Measurements from ENCODE around the gene VSTM2L. TPM values are rescaled to one million over a fixed set of nuclear protein-coding genes. Genes with fewer than 3 reads are reported as not detected.
"Not testable (repeated sequence)": the region's sequence is repeated elsewhere in the genome, so short reads cannot be mapped to it uniquely, and the experiment has no call there.

VSTM2L gene
- polyA plus RNA-seq, 3 donors, result 0.82 to 3.3 (median 1.9) TPM

DNA sequence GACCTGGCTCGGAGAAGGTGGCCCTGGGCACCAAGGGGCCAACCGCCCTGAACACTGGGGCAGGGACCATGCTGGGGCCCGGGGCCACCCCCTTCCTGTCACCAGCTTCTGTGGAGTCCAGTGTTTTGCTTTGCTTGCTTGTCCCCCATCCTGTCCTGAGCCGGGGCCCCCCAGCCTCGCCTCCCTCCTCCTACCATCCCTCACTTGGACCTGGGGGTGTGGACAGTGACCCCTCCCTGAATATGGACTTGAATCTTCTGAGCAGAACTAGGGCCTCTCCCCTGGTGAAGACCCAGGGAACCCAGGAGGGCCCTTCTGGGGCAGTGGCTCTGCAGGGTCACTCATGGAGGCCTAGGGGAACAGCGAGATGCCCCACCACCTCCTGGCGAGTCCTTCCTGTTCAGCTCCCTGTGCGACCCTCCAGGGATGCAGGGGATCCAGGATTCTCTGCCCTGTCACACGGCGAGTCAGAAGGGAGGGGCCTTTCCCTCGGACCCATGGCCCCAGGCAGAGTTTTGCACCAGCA is 41.6 kb downstream of the VSTM2L start:
- DNase-seq (ENCODE audit: extremely low read depth in 1 of 11, low read depth in 9 of 11, low spot score in 4 of 11), result no peak

DNA sequence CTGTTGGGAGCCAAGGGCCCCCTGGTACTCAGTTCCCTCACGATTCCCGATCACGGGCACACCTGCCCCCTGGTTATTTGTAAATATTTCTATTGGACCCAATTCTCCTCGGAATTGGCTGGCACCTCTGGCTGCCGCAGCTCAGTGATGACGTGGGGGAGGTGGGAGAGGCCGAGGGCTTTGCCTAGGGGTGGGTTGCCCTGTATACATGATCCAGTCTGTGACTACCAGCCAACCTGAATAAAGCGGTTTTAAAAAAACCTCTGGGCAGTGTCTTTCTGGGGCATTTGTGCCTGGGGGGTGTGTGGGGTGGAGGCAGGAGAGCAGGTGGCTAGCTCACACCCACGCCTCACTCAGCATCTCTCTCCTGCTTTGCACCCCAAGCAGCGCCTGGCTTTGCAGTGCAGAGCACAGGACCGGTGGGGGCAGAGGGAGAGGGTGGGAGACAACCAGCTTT is 42.2 kb downstream of the VSTM2L start:
- no peak for DNase-seq (ENCODE audit: extremely low read depth in 1 of 11, low read depth in 9 of 11, low spot score in 4 of 11)

DNA sequence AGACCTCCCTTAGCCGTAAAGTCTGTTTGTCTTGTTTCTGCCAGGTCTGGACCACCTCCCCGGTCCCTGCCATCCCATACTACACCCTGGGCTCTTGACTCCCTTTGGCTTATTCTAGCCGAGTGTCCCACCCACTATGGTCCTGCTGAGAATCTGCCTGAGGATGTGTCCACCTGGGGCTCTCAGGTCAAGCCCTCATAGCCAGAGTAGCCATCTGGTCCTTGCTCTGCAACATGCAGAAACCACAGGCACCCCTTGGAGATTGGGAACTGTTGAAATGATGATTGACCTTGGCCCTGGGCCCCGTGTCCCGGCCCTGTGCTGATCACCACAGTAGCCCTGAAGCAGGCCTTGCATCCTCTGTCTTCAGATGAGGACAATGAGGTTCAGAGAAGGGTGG is 44.0 kb downstream of the VSTM2L start:
- no peak for DNase-seq (ENCODE audit: extremely low read depth in 1 of 11, low read depth in 9 of 11, low spot score in 4 of 11)

DNA sequence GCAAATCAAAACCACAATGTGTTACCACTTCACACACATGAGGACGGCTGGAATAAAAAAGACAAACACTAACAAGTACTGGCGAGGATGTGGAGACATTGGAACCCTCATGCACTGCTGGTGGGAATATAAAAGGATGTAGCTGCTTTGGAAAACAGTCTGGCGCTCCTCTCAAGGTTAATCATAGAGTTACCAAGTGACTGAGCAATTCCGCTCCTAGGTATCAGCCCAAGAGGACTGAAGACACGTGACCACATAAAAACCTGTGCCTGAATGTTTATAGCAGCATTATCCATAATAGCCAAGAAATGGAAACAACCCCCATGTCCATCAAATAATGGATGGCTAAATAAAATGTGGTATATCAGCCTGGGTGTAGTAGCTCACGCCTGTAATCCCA is 45.0 kb downstream of the VSTM2L start:
- no peak for DNase-seq (ENCODE audit: extremely low read depth in 1 of 11, low read depth in 9 of 11, low spot score in 4 of 11)

DNA sequence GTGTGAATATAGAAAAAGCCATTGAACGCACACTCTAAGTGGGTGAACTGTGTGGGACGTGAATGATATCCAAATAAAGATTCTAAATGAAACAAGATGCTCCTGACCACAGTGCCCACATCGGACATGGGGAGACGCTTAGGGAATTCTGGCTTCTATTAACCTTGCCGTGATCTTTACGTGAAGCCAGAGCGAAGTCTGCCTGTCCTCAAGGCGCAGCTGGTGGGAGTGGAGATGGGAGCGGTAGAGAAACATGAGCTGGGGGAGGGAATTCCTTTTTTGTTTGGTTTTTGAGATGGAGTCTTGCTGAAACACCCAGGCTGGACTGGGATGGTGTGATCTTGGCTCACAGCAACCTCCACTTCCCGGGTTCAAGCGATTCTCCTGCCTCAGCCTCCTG is 46.0 kb downstream of the VSTM2L start:
- DNase-seq (ENCODE audit: extremely low read depth in 1 of 11, low read depth in 9 of 11, low spot score in 4 of 11), result no peak

DNA sequence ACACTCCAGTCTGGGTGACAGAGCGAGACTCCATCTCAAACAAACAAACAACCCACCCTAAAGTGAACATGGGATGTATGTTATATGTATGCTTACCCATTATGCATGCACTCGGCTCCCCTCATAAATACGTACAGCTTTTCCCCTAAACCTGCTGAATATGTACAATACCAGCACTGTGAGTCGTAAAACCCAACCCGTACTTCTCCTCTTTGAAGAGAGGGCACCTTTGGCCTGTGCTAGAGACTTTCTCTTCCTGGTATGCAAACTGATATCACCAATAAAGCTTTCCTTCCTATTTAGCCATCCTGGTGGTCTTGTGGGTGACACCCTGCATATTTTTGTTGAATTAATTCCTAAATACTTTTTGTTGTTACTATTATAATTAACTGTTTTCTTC is 51.3 kb downstream of the VSTM2L start:
- DNase-seq (ENCODE audit: extremely low read depth in 1 of 11, low read depth in 9 of 11, low spot score in 4 of 11), result no peak

DNA sequence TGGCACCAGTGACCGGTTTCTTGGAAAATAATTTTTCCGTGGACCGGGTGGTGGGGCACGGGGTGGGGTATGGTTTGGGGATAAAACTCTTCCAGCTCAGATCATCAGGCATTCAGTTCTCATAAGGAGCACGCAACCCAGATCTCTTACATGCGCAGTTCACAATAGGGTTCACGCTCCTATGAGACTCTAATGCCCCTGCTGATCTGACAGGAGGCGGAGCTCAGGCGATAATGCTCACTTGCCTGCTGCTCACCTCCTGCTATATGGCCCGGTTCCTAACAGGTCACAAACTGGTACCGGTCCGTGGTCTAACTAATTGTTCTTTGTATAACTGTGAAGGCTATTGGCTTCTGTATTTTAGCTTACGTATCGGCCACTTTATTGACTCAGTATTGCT is 51.7 kb downstream of the VSTM2L start:
- DNase-seq (ENCODE audit: extremely low read depth in 1 of 11, low read depth in 9 of 11, low spot score in 4 of 11), result no peak

DNA sequence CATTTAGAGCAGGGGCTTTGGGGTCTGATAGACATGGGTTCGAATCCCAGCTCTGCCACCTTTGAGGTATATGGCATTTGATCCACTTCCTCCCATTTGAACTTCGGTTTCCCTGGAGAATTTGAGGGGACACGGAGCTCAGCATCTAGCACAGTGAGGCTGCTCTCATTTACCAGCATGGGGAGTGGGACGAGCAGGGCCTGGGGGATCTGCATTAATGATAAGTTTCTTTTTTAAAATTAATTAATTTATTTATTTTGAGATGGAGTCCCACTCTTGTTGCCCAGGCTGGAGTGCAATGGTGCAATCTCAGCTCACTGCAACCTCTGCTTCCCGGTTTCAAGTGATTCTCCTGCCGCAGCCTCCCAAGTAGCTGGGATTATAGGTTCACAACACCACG is 52.6 kb downstream of the VSTM2L start:
- DNase-seq (ENCODE audit: extremely low read depth in 1 of 11, low read depth in 9 of 11, low spot score in 4 of 11), result no peak

DNA sequence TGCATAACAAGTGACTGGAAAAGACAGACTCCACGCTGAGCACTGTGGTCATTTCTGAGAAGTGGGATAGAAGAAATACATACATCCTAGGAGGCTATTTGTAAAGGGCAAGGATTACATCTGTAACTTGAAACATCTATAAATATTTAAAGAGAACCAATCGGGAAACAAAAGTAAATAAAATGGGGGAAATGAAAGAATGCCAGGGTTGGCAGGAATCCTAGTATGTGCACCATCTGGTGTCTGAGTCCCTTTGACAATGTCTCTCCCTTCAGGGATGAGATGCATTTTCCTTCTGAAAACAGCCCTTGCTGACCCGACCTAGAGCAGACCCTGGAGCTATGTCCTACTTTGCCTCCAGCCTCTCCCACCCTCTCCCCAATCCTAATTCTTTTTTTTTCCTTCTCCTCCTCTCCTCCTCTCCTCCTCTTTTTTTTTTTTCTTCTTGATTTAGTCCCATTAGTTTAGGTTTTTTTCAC is 53.2 kb downstream of the VSTM2L start:
- no peak for DNase-seq (ENCODE audit: extremely low read depth in 1 of 11, low read depth in 9 of 11, low spot score in 4 of 11)

DNA sequence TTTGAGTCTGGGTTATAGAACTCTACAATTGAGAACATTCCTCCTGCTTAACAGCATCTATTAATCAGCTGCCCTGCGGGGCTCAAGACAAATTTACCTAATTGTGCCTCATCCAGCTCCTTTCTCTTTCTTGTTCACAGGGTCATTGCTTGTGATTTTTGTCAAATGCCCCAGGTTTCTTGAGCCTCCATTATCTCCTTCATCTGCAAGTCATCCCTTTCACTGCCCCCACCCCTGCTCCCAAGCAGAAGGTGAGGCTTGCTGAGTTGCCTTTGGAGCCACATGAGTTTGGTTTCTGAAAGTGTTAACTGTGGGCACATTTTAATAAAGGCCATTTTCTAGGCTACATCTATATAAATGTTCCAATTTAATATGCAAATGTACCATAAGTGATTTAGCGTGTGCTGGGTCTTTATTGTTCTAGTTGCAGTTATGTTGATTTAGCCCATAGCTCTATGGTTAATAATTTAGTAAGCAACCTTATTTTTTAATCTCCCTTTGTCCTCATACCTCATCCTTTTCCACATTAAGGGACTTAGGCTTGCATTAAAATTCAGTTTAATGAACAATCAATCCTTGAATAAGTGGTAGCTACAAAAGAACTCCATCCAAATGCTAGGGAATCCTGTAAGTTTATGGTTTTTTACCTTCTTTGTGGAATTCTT is 56.1 kb downstream of the VSTM2L start:
- DNase-seq (ENCODE audit: extremely low read depth in 1 of 11, low read depth in 9 of 11, low spot score in 4 of 11), result no peak

DNA sequence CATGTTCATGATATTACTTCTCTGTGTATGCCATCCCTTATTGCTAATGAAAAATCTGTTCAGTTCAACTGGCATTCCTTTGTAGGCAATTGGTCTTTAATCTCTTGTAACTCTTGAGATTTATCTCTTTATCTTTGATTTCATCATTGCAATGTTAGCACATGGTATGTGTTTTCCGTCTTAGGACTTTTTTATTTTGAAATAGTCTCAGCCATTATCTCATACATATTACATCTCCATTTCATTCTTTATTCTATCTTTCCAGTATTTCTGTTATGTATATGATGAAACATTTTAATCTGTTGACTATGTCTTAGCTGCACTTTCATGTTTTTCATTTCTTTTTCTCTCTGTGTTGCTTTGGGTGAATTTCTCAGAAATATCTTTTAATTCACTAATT is 58.1 kb downstream of the VSTM2L start:
- no peak for DNase-seq (ENCODE audit: extremely low read depth in 1 of 11, low read depth in 9 of 11, low spot score in 4 of 11)

DNA sequence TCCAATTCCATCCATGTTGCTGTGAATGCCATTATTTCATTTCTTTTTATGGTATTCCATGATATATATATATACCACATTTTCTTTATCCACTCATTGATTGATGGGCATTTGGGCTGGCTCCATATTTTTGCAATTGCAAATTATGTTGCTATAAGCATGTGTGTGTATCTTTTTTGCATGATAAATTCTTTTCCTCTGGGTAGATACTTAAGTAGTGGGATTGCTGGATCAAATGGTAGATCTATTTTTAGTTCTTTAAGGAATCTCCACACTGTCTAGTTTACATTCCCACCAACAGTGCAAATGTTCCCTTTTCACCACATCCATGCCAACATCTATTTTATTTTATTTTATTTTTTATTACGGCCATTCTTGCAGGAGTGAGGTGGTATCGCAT is 60.6 kb downstream of the VSTM2L start:
- DNase-seq (ENCODE audit: extremely low read depth in 1 of 11, low read depth in 9 of 11, low spot score in 4 of 11), result not testable (repeated sequence)

DNA sequence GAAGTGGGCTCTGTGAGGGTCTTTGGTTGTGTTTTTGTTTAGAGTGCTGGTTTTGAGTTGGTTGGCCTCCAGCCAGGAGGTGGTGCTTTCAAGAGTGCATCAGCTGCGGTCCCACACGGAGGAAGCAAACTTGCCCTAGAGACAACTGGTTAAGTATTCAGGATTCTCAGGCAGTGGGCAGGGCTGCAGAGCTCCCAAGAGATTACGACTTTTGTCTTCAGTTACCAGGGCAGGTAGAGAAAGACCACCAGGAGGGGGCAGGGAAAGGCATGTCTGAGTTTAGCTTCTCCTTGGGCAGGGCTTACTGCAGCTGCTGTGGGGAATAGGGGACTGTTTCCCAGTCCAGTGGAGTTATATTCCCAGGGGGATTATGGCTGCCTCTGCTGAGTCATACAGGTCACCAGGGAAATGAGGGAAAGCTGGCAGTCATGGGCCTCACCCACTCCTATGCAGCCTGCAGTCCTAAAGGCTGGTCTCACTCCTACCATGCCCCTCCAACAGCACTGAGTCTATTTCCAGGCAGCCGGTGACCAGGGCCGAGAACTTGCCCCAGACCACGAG is 66.0 kb downstream of the VSTM2L start:
- no peak for DNase-seq (ENCODE audit: extremely low read depth in 1 of 11, low read depth in 9 of 11, low spot score in 4 of 11)

DNA sequence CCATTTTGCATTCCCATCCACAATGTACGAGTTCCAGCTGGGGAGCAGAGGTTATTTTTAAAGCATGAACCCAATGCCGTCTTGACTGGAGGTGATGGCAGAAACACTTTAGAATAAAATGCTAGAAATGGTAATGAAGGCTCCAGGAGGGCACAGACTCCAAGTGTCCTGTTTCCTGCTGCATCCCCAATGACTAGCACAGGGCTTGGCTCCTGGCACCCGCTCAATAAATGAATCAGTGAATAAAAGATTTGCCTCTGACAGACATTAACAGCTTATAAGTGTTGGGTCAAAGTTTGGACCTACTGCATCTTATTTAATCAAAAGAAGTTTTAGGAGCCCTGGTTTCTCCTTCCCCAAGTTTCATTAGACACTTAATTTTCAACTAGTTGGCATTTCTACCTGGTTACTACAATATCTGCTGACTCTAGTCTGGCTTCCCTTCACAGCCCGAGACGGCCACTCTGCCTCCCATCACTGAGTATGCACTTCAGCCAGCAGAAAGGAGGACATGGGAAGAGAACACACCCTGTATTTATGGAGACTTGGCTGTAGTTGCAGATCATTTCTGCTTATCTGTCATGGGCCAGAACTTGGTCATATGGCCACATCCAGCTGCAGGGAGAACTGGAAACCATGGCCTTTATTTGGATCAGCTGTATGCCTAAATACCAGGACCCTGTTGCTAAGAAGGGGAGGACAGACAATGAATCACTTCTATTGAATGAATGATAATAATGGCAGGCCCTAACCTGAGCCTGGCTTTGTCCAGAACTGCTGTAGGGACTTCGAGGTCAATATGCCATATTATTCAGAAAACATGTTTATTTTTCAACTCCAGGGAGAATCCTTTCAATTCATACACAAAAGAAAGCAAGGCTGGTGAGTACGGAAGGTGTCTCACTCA is 67.3 kb downstream of the VSTM2L start:
- DNase-seq (ENCODE audit: extremely low read depth in 1 of 11, low read depth in 9 of 11, low spot score in 4 of 11), result no peak

DNA sequence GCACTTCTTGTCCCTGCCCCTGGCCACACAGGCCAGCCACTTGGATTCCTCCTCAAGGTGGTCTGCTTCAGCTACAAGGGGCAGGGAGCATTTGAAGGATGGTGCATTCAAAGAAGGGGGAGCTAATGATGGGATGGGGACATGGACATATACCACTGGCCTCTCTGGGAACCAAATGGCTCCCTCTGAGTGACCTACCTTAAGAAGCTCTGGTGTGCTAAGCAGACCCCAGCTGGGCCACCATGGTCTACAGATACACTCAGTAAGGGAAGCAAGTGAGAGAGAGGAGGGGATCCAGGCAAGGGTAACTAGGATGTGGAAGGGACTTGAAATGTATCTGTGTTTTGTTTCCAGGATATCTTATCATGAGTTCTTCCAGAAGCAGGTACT is 67.9 kb downstream of the VSTM2L start:
- no peak for DNase-seq (ENCODE audit: extremely low read depth in 1 of 11, low read depth in 9 of 11, low spot score in 4 of 11)

DNA sequence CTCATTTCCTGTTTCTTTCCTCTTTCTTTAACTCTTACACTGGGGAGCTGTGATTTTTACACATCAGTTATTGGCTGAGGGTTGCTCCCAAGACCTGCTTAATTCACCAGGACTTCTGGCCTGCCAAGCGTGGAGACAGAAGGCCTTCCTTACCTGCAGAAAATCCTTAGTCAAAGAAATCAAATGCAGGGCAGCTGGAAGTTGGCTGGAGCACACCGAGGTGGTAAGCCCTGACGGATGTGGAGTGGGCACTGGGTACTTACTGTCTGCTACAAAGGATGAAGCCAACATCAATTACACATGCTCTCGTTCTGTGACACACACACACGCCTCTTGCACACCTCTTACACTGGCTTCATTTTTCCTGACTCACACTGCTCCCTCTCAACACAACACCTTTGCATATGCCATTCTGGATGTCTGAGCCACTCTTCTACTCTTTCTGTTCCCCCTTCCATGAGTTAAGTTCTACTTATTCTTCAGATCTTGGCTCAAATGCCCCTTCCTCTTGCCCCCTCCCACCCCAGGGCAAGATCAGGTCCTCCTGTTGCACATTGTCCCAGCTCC is 68.7 kb downstream of the VSTM2L start:
- no peak for DNase-seq (ENCODE audit: extremely low read depth in 1 of 11, low read depth in 9 of 11, low spot score in 4 of 11)

DNA sequence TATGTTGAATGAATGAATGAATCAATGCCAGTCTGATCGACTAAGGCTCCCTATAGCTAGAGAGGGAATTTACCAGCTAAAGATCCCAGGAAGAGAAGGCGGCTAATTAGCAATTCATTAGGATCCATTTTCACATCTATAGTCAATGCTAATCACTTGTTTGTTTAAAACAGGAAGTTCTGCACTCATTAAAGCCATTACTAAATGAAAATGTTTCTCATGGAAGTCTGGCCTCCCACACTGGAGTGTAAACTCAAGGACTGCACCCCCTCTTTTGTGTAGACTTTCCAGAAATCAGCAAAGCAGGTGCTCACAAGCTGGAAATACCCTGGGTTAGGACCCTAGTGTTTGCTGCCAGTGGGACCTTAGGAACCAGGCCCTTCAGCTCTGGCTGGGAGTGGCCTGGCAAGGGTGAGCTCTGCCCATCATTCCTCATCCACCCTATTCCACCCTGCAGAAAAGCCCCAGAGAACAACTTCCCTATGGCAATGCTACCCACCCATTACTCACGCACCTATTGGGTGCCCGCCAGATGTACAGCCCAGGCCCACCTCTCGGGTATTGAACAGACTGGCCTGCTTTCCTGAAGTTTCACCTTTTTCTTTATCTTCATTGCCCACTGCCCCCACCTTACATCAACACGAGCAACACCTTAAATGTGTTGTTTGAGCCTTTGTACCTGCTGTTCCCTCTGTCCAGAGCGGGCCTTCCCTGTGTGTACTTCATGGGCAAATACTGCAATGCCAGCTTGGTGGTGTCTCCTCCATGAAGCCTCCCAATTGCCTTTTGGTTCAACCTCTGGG is 69.5 kb downstream of the VSTM2L start:
- no peak for DNase-seq (ENCODE audit: extremely low read depth in 1 of 11, low read depth in 9 of 11, low spot score in 4 of 11)

DNA sequence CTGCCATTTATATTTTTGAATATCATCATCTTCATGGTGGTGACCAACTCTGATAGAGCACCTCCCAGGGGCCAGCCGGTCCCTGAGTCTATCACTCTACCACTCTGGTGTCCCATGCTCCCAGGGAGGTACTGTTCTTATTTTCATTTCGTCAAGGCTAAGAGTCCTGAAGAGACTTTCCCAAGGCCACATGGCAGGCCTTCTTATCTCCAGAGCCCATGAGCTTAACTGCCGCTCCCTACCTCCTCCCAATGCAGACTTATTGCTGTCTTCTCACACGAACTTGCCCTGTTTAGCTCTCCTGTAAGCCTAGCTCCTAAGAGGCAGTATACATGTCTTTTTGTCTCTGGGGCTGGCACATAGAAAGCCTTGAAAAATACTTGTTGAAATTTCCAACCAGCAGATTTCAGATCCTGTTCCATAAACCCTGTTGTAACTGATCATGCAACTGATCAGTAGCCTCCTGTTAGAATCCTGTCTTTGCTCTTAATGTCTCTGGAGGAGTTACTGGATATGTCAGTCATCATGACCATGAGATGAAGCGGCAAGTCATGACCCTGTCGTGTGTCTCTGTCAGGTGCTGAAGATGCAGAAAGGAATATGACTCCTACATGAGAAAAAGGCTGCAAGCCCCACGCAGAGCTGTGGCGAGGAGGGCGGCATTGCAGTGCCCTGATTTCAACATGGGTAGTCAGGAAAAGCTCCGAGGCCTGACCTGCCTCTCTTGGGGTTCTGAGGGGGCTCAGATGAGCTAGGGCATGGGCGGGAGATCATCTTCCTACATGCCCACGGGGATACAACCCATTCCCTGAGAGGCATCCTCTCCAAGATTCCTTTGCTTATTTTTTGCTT is 70.4 kb downstream of the VSTM2L start:
- DNase-seq (ENCODE audit: extremely low read depth in 1 of 11, low read depth in 9 of 11, low spot score in 4 of 11), result no peak
